ENCODE data around the gene MMP21. TPM values are rescaled to one million over a fixed set of nuclear protein-coding genes. Genes with fewer than 3 reads are reported as not detected.
A peak's percentile ranks its signal among the peaks of the same experiment; 100 is the strongest.

The MMP21 gene
- total and polyA plus RNA-seq, 8 donors = 0.12 to 0.35 (median 0.14) TPM; not detected in 1

DNA sequence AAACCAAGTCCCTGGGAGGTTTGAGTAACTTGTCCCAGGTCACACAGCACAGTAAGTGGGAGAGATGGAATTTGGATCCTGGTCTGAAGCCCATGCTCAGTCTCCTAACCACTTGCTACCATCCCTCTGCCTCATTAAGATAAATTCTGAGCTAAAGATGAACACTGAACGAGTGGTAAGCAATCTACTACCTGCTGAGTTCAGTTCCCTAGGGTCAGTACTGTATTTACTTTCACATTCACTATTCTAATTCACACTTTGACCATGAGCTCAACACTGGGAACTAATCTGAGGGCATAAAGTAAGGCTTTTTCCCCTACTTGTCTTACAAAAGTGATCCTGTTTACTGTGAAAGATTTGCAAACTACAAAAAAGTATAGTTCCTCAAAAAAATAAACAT, 45.1 kb upstream of the MMP21 start:
- 43 to 54% methylated on average over 1 of the region's 1 CpG for WGBS, 2 donors
- Histone ChIP-seq H3K4me3 (no peak overlapping the region), H3K4me1 (peaks cover 15 to 20% (median 19%) of the 10 kb centered on the region in 3 donors), H3K9me3 (no peaks in the 10 kb centered on the region), H3K36me3 (no peaks in the 10 kb centered on the region), H3K27ac (no peak overlapping the region), H3K27me3 (no peaks in the 10 kb centered on the region)
- FAIRE-seq = no peak
- ATAC-seq = no peak
- DNase-seq = no peak
- intact Hi-C loops (cut with DNase I) = no loop called here
- TF ChIP-seq, protein P1, sequence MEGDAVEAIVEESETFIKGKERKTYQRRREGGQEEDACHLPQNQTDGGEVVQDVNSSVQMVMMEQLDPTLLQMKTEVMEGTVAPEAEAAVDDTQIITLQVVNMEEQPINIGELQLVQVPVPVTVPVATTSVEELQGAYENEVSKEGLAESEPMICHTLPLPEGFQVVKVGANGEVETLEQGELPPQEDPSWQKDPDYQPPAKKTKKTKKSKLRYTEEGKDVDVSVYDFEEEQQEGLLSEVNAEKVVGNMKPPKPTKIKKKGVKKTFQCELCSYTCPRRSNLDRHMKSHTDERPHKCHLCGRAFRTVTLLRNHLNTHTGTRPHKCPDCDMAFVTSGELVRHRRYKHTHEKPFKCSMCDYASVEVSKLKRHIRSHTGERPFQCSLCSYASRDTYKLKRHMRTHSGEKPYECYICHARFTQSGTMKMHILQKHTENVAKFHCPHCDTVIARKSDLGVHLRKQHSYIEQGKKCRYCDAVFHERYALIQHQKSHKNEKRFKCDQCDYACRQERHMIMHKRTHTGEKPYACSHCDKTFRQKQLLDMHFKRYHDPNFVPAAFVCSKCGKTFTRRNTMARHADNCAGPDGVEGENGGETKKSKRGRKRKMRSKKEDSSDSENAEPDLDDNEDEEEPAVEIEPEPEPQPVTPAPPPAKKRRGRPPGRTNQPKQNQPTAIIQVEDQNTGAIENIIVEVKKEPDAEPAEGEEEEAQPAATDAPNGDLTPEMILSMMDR (IDR thresholded peaks at IDR 0.05) = no peak

DNA sequence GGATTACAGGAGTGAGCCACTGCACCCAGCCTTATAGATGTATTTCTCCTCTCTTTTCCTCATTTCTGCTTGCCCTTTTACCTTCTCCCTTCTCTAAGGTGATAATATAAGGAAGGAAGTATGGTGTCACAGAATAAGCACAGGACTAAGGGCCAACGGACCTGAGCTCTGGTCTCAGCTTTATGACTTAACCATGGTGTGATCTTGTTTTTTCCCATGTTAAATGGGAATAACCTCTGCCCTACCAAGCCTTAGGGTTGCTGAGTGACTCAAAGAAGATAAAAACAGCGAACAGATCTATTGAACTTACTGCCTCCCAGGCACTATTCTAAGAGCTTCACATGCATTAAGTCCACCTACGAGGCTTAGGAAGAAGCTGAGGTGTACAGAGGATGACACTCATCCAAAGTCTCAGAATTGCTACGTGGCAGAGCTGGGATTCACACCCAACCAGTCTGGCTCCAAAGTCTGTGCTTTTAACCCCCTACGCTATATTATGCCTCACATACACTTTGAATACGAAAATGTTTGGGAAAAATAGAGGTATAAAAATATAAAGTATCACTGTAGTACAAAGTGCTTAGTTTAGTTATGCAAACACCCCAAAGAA, 41.8 kb upstream of the MMP21 start:
- TF ChIP-seq, protein P1 (IDR thresholded peaks at IDR 0.05) = no peak
- 79 to 81% methylated on average over 6 of the region's 6 CpGs for WGBS, 2 donors
- no peak overlapping the region for H3K4me3 ChIP-seq
- DNase-seq = no peak
- H3K4me1 ChIP-seq = peaks cover 0 to 7% (median 6%) of the 10 kb centered on the region in 3 donors
- no peaks in the 10 kb centered on the region for H3K27me3 ChIP-seq
- intact Hi-C loops (cut with DNase I) = no loop called here
- H3K9me3 ChIP-seq = no peaks in the 10 kb centered on the region
- no peak overlapping the region for H3K27ac ChIP-seq
- H3K36me3 ChIP-seq = peaks cover 0 to 8% (median 0%) of the 10 kb centered on the region in 3 donors
- ATAC-seq = no peak
- no peak for FAIRE-seq

DNA sequence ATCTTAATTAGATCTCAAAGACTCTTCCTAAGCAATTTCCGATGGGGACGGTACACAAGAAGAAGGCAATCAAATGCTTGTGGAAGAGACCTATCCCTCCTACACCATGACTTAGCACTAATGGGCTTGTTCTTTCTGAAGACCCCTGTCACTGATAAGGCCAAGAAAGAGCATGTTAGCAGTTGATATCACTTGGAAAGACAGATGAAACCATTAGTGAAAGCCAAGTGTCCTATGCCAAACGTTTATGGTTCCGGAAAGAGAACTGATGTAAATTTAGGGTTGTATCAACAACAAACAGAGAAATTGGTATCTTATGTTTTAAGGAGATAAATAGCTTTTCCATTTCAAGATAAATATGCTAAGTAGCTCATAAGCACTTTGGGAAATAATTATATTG, 40.9 kb upstream of the MMP21 start:
- peaks cover 7 to 10% (median 8%) of the 10 kb centered on the region in 3 donors for H3K4me1 ChIP-seq
- peaks cover 0 to 8% (median 0%) of the 10 kb centered on the region in 3 donors for H3K36me3 ChIP-seq
- H3K4me3 ChIP-seq = no peak overlapping the region
- no peaks in the 10 kb centered on the region for H3K27me3 ChIP-seq
- TF ChIP-seq, protein P1 (IDR thresholded peaks at IDR 0.05) = no peak
- no peak overlapping the region for H3K27ac ChIP-seq
- intact Hi-C loops (cut with DNase I) = no loop called here
- no peak for DNase-seq
- WGBS, 2 donors = 68 to 73% methylated on average over 4 of the region's 4 CpGs
- no peaks in the 10 kb centered on the region for H3K9me3 ChIP-seq
- ATAC-seq = no peak
- no peak for FAIRE-seq

DNA sequence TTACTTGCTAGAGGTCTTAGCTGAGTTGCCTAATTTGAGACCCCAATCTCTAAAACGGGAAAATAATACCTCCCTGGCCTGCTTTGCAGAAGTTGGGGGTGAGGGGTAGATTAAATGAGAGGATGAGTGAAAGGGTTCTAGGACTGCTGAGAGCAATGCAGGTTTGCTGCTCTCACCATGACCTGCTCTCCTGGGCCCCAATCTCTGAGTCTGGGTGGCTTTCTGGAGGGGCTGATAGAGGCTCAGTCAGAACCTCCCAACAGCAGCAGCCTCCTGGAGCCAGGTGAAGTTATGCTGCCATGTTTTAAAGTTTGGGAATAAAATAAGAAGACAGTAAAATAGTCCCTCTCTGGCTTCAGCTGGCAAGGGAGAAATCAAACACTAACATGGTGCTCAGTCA, 40.1 kb upstream of the MMP21 start:
- H3K36me3 ChIP-seq = peaks cover 0 to 8% (median 0%) of the 10 kb centered on the region in 3 donors
- DNase-seq = no peak
- no peak overlapping the region for H3K27ac ChIP-seq
- H3K9me3 ChIP-seq = no peaks in the 10 kb centered on the region
- intact Hi-C loops (cut with DNase I) = no loop called here
- no peak overlapping the region for H3K4me3 ChIP-seq
- FAIRE-seq = no peak
- H3K27me3 ChIP-seq = no peaks in the 10 kb centered on the region
- TF ChIP-seq, protein P1 (IDR thresholded peaks at IDR 0.05) = no peak
- WGBS, 2 donors = 0 to 52% methylated on average over 1 of the region's 1 CpG
- H3K4me1 ChIP-seq = peaks cover 7 to 10% (median 10%) of the 10 kb centered on the region in 3 donors
- no peak for ATAC-seq

DNA sequence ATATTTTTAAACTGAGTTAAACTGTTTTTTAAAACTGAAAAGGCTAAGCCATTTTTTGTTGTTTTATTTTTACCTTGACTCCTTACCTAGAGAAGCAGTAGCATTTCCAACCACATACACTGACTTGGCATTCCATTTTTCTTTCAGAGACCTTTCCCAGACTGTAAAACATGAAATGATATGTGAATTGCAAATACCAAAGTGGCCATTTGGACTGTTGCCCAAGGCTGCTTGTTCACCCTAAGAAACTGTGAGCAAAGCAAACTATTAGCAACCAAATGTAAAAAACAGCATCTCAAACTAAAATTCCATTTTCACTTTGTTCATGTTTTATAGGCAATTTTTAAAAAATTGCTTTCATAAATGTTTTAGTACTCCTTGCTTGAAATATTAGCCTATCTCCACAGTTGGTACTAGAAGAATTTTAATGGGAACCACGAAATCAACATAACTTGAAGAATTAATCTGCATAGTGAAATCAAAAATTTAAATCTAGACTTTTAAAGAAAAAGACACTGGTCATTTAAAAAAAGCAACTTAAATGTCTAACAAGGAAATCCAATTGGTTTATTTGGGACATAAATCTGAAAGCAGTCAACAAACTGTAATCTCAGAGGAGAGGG, 36.6 kb upstream of the MMP21 start:
- Histone ChIP-seq H3K9me3 (no peaks in the 10 kb centered on the region), H3K4me1 (peaks cover 7 to 10% (median 10%) of the 10 kb centered on the region in 3 donors), H3K27ac (no peak overlapping the region), H3K27me3 (no peaks in the 10 kb centered on the region), H3K36me3 (peaks cover 0 to 8% (median 0%) of the 10 kb centered on the region in 3 donors), H3K4me3 (no peak overlapping the region)
- 48 to 55% methylated on average over 1 of the region's 1 CpG for WGBS, 2 donors
- TF ChIP-seq, protein P1 (IDR thresholded peaks at IDR 0.05) = no peak
- ATAC-seq = peak in 2 of 4 donors; percentile 40 to 66
- DNase-seq = peak in 2 of 6 donors; percentile 27 to 38
- intact Hi-C loops (cut with DNase I) = no loop called here
- no peak for FAIRE-seq

All from pancreas (tissue), 10 donors.